ENCODE results near the gene CKAP5. TPM values are rescaled to one million over a fixed set of nuclear protein-coding genes. Genes with fewer than 3 reads are reported as not detected.

The CKAP5 gene
- total RNA-seq (2014; rRNA removed; shearing (Covaris generic)) = 92.0 and 93.7 TPM in 2 replicates
- polyA plus RNA-seq (2014; cell fraction: nucleus; rRNA removed) = 66.0 and 73.1 TPM in 2 replicates

DNA sequence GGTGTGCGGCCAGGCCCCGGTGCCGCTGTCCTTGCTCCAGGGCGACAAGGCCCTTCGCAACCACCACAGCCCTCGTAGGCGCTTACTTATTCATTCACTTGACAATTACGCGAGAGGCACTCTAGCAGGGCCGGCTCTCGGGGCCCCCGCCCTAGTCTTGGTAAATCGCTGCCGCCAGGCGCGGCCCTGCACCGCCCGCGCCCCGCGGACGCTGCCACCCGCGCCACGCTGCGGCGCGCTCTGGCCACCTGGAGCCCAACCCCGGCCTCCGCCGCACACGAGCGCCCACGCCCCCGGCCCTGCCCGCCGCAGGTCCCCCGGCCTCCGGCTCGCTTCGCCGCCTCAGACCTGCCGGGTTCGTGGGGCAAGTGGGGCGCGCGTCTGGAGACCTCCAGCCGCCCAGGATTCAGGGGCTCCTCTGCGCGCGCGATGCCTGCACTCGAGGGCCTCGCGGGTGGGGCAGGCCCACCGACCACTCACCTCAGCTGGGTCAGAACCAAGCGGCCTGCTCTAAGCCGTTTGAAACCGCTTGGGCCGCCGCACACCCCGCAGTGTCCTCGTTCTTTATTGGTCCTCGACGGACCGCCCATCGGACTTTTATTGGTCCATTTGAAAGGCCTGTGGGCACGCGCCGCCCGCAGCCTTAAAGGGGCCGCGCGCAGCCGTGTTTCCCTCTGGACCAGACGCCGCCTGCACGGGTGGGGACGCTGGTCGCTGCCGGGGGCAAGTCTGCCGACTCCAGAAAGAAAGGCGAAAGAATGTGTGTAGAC lies at the start of gene CKAP5:
CKAP5 (minus strand) TSS at position 541 of the 770 bp plus-strand sequence. CDS start 25,049 bp downstream, outside the sequence.
- DNase-seq (ENCODE audit: extremely low read depth, low read depth) = peak; percentile 80

DNA sequence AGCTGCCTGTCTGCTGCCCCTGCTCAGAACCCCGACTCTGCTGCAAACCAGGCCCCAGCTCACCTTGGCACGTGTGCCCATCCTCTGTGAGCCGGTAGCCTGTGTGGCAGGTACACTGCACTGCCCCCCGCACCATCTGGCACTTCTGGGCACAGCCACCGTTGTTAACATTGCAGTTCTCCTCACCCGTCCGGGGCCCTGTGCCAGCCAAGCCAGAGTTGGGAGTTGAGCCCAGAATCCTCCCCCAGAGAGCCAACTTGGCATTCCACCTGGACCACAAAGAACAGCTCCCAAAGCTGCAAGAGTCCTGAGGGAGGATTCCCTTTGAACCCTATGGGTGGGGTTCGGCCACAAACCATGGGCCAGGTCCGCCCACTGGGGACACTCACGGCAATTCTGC lies 49.7 kb upstream of the CKAP5 start:
- no peak for DNase-seq (ENCODE audit: extremely low read depth, low read depth)

DNA sequence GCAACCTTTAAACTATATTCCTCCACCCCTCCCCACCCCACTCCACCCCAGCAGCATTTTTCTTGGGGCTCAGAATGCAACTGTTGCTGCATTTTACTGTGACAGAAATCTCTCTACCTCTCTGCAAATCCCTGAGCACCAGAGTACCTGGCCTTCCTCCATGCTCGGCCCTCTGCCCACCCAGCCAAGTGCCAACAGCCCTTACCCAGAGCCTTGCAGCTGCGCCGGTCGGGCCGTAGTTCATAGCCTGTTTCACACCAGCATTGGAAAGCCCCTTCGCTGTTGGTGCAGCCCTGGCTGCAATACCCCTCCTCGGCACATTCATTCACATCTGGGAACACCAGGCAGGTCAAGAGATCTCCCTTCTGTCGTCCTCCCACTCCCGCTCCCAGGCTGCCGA lies 48.9 kb upstream of the CKAP5 start:
- DNase-seq (ENCODE audit: extremely low read depth, low read depth) = no peak

DNA sequence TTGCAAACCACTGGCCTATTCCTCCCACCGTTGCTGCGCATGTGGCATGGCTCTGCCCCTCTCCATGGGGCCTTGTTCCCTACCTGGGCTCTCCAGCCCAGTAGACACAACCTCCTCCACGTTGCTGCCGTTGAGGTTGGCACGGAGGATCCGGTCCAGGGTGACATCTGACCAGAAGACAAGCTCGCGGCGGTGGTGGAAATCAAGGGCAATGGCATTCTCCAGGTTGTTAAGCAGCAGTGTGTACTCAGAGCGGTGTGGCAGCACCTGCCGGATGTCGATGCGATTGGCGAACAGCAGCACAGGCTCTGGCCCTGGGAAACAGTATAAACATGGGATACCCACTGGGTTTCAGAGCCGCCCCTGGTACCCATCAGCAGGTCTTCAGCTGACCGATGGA lies 48.4 kb upstream of the CKAP5 start:
- no peak for DNase-seq (ENCODE audit: extremely low read depth, low read depth)

DNA sequence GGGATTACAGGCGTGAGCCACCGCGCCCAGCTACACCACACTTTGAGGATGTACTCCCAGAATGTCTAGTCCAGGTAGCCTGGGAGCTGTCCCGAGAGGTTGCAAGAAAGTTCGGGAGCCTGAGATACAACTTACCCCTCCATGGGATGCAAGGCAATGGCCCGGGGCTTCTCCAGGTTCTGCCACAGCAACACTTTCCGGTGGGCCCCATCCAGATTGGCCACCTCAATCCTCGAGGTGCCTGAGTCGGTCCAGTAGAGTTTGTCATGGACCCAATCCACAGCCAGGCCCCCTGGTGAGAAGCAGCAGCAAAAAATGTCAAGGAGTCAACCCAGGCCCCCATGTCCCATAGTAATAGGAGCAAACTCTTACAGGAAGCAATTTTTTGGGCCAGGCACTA lies 46.8 kb upstream of the CKAP5 start:
- DNase-seq (ENCODE audit: extremely low read depth, low read depth) = no peak

DNA sequence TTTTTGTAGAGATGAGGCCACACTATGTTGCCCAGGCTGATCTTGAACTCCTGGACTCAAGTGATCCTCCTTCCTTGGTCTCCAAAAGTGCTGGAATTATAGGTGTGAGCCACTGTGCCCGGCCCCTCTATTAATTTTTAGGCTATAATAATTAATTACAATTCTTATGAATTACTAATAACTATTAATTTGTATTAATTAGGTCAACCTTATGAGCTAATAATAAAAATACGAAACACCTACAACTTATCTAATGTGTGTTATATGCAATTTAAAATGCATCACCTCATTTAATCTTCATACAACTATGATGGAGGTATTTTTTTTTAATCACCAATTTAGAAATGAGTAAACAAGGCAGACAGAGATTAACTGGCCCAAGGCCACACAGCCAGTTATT lies 46.0 kb upstream of the CKAP5 start:
- no peak for DNase-seq (ENCODE audit: extremely low read depth, low read depth)

DNA sequence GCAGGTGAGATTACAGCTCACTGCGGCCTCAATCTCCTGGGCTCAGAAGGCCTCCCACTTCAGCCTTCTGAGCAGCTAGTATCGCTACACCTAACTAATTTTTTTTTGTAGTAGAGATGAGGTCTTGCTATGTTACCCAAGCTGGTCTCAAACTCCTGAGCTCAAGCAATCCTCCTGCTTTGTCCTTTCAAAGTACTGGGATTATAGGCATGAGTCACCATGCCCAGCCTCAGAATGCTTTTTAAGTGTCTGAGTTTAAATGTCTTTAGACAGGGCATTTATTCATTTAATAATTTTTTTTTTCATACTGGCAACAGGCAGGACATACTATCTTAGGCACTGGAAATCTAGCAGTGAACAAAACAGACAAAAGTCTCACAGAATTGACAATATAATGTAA lies 44.6 kb upstream of the CKAP5 start:
- no peak for DNase-seq (ENCODE audit: extremely low read depth, low read depth)

DNA sequence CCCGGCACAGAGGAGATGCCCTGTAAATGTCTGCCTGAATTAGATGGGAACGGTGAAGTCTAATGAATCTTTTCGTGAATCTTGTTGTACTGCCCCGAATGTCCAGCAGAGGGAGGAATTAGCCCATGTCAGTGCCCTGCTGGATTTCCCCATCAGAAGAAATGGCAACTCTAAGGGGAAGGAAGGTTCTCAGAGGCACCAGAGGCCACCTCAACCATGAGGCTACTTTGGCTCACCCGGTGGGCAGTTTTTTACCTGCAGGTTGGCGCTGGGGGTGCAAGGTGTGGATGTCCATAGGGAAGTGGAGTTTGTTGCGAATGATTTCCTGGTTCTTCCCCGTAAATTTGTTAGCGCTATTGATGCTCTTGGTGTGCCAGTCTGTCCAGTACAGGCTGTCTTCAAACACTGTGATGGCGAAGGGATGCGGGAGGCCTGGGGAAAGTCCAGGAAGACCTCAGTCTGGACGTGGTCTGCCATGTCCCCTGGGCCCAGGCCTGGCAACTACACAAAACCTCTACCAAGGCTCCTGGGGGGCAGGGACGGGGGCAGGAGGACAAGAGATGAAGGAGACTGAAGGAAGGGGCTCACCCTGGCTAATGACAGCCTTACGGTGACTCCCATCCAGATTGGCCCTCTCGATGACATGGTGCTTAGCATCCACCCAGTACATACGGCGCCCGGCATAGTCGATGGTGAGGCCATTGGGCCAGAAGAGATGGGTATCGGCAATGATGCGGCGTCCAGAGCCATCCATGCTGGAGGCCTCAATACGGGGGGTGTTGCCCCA lies 43.8 kb upstream of the CKAP5 start:
- DNase-seq (ENCODE audit: extremely low read depth, low read depth) = peak; percentile 77

DNA sequence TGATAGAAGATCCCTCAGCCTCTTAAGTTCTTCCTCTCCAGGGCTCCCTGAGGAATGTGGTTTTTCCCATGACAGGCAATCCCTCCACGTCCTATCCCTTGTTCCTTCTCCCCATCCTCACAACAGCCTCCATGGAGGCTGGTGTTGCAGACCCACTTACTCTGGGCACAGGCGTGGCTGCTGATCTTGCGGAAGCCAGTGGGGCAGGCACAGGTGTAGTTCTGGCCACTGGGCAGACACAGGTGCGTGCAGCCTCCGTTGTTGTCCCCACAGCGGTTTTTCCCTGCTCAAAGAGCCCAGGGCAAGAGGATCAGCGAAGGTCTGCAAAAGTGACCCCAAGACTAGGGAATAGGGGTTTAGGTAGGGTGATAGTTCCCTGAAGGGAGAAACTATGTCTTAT lies 43.2 kb upstream of the CKAP5 start:
- no peak for DNase-seq (ENCODE audit: extremely low read depth, low read depth)

DNA sequence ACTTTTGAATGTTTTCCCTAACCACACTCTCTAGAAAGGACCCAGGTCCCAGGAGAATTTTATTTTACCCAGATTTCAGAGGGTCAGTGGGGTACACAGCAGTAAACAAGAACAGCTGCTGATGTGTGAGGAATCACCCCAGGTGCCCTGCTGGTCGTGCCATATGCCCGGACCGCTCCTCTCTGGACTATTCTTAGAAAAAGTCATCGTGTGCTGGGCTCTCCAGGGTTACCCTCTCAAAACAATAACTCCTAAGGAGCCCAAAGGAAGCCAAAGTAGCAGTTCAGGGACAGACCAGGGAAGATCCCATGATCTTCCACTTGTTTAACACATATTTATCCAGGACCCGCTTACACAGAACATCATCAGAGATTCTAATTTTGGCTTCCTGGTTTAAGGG lies 42.6 kb upstream of the CKAP5 start:
- DNase-seq (ENCODE audit: extremely low read depth, low read depth) = no peak

DNA sequence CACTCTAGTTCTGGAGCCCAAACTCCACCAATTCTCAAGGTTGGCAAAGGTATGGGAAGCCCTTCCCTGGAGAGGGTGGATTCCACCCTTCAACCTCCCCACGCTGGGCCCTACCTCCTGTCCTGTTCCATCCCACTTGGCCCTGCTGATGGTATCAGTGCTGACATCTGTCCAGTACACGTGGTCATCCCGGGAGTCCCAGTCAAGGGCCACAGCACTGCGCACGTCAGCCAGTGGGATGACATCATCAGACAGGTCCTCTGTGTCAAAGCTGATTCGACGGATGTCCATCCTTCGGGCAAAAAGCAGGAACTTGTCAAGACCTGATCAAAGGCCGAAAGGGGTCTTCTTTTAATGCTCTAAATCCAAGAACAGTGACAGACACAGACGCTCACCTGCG lies 40.1 kb upstream of the CKAP5 start:
- DNase-seq (ENCODE audit: extremely low read depth, low read depth) = no peak

DNA sequence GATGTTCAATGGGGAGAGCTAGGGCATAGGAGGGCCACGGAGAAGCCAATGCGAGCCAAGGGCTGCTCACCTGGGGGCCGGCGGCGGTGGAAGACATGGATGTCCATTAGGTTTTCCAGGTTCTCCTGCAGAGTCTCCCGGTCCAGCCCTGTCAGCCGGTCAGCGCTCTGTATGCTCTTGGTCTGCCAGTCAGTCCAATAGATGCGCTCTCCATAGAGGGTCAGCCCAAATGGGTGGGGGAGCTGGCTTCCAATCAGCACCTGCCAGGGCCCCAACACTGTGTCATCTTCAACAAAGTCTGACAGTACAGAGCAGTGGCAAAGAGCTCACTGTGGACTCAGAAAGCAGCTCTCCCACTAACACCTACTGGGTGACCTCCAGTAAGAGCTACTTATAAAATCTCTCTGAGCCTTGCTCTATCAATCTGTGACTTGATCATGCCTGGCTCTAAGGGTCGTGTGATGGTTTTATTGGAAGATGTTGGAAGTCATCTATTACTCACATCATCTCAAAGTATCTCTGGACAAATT lies 33.0 kb upstream of the CKAP5 start:
- DNase-seq (ENCODE audit: extremely low read depth, low read depth) = no peak

DNA sequence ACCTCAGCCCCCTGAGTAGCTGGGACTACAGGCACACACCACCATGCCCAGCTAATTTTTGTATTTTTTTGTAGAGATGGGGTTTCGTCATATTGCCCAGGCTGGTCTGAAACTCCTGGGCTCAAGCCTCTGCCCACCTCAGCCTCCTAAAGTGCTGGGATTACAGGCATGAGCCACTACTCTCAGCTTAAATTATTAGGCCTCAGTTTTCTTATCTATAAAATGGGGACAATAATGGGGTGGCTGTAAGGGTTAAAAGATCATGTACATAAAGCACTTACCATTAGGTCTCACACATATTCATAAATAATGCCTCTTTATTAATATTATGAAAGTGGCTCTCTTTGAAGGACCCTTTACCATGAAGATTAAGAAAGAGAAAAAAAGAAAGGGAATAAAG lies 31.5 kb upstream of the CKAP5 start:
- no peak for DNase-seq (ENCODE audit: extremely low read depth, low read depth)

DNA sequence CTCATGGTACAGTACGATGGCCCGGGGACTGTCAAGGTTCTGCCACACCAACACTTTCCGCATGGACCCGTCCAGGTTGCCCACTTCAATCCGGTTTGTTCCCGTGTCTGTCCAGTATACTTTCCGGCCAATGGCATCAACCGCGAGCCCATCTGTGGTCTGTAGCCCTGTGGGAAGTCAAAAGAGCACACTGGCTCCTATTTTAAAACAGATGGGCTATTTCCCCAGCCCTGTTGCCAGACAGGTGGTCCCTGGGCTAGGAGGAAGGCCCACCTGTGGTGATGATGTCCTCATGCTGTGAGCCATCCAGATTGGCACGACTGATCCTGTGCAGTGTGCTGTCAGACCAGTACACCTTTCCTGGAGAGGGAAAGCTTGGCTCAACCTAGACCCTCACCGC lies 30.4 kb upstream of the CKAP5 start:
- no peak for DNase-seq (ENCODE audit: extremely low read depth, low read depth)

DNA sequence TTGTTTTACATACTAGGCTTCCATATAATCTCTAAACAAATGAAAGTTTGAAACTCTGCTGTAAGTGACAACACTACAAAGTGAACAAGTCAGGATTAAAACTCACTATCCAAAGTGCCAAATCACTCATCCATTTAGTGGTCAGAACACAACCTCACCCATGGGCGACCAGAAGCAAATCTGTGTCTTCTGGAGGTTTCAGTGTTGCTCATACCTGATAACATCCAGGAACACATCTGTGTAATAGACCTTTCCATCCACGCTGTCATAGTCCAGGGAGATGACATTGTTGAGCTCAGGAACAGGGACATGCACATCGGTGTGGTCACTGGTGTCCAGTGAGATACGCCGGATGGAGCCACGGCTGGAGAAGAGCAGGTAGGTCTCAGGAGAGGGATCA lies 28.5 kb upstream of the CKAP5 start:
- DNase-seq (ENCODE audit: extremely low read depth, low read depth) = no peak

DNA sequence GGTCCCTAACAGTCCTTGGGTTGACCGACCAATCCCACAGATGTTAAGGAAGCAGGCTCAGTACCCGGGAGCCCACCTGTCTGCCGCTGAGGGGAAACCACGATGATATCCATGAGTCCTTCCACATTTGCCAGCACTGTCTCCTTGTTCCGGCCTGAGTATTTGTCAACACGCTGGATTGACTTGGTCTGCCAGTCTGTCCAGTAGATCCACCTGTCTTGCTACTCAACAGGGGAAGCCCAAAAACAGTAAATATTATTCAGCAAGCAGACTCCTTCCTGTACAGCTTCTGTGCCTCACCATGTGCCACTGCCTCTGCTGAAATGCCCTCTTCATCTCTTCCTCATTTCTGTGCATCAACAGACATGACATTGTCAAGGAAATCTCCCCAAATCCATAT lies 22.8 kb upstream of the CKAP5 start:
- DNase-seq (ENCODE audit: extremely low read depth, low read depth) = no peak

DNA sequence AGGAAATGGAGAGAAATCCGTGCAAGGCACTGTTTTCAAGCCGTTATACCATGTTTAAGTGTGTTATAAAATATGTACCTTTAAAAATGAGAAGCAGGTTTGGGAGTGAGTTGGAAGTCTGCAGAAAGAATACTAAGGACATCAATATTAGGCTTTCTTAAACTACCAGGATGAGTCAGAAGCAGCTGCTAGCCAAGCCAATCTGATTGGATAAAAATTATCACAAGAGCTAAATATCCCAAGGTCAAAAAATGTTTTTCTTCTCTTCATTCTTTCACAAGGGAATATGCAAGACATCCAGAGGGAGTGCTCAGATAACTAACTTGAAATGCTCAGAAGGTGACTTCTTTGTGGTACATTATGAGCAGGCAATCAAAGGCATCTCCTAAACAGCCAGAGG lies 19.3 kb upstream of the CKAP5 start:
- DNase-seq (ENCODE audit: extremely low read depth, low read depth) = no peak

DNA sequence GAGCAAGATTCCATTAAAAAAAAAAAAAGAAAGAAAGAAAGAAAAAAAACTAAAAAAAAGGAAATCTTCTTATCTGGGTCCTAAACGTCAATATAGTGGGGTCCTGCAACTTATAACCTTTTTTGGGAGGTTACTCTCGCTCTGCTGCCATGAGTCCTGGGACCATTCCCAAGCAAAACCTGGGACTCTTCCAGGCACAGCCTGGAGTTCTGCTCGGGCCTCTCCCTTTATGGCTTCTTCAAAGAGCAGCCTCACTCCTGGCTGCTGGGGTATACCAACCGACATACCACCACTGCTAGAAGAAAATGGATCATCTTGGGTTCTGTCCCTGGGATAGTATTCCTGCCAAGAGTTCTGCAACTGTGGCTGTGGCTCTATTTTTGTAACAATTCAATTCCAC lies 14.1 kb upstream of the CKAP5 start:
- no peak for DNase-seq (ENCODE audit: extremely low read depth, low read depth)

DNA sequence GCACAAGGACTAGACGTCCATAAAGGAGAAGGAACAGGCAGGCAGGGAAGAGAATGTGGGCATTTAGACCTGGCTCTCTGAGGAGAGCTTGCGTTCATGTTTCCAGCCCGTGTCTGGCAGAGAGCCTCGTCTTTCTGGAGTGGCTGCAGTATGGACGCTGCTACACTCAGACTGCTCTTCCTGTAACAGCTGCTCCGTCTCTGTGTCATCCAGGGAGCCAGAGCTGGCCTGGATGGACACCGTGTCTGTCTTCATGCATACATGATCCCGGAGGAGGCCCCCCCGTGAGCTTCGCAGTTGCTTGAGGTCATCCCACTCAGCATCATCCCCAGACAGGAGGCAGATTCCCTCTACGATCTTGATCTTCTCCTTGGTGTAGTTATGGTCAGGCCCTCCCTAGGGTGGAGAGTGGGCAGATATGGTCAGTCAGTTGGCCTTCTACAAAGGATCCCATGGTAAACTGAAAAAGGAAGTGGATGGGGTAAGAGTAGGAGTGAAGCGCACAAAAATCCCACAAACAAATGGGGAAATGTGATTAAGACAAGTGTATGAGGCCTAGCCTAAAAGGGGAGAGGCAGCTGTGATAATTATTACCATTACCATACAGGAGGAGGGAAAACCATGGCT lies 13.0 kb upstream of the CKAP5 start:
- DNase-seq (ENCODE audit: extremely low read depth, low read depth) = no peak

DNA sequence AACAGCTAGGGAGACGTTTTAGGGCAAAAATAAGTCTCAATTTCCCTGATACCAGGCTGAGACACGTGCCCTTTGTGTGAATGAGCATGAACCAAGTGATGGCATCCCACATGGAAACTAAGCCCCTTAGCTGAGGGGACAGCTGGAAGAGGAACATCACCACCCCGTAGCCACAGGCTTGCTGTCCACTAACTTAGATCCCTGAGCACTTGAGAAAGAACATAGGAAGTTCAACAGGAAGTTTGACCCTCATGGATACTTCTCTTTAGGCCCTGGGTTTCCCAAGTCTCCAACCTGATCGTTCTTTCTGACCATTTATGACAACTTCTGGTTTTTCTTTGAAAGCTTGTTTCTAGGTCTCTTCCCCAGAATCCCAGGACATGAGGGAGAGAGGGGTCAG lies 11.6 kb upstream of the CKAP5 start:
- no peak for DNase-seq (ENCODE audit: extremely low read depth, low read depth)

DNA sequence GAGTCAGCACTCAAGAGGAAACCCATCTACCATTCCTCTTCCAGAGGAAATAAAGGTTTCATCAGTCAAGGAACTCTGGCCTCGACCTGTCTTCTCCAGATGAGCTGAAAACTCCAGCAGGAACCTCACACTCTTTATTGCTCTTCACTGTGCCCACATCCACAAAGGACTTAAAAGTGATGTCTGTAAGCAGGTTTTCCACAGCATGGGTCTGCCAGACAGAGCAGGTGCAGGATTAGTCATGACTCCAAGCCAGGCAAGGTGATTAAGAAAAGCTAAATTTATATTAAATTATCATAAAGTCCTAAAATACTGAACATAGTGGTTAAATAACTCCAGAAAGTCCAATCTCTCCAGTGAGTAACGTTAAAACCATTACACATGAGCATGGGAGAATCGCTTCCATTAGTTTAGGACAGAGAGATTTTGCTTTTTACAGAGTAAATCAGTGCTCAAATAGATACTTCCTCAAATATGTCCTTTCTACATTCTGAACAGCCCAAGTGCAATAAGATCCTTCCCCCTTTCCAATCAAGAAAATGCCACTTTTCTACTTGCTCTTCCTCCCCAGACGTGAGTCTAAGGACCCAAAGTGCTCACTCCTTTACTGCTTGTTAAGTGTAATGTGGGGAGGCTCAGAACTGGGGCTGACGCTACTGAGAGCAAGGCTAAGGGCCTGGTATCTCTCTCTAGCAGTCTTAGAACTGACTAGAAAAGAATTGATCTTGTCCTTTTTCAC lies 10.7 kb upstream of the CKAP5 start:
- DNase-seq (ENCODE audit: extremely low read depth, low read depth) = no peak
